Fibroblast of peridontal ligament (primary cell): ENCODE data around the gene HOXC4.

ENCODE experiments used
- DNase-seq: peaks from one replicate; pipeline ENCODE4 v3.0.0-alpha.2; 2010; ENCODE audit errors: extremely low read depth

The HOXC4 gene

DNA sequence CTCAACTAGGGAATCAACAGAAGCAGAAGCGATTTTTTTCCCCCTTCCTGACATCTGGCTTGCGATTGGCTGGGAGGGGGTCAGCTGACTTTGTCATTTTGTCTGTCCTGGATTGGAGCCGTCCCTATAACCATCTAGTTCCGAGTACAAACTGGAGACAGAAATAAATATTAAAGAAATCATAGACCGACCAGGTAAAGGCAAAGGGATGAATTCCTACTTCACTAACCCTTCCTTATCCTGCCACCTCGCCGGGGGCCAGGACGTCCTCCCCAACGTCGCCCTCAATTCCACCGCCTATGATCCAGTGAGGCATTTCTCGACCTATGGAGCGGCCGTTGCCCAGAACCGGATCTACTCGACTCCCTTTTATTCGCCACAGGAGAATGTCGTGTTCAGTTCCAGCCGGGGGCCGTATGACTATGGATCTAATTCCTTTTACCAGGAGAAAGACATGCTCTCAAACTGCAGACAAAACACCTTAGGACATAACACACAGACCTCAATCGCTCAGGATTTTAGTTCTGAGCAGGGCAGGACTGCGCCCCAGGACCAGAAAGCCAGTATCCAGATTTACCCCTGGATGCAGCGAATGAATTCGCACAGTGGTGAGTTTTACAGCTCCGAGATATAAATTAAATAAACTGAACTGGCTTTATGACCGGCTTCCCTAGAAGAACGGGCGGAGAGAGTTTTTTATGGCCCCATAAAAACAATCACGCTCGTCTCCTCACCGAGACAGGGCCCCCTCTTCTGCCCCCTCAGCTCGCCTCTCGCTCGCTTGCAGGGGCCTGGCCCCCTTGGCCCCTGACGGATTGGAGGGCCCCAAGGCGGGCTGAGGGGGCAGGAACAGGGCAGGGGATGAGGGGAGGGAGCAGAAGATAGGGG, 25.1 kb upstream of the HOXC4 start, which contains the start of gene HOXC6:
TSS of gene HOXC6 (plus strand) at position 127 of the 888 bp plus-strand sequence. CDS start at position 209, 82 bp downstream.
- DNase-seq = no peak

- no peak for DNase-seq
Measured at GRCh38 chr12:54029529-54030441, 23.9 kb upstream of the HOXC4 start.

DNA sequence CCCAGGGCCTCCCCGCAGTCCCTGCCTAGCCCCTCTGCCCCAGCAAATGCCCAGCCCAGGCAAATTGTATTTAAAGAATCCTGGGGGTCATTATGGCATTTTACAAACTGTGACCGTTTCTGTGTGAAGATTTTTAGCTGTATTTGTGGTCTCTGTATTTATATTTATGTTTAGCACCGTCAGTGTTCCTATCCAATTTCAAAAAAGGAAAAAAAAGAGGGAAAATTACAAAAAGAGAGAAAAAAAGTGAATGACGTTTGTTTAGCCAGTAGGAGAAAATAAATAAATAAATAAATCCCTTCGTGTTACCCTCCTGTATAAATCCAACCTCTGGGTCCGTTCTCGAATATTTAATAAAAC, 23.2 kb upstream of the HOXC4 start:
- no peak for DNase-seq

- peak; percentile 22 for DNase-seq
Measured at GRCh38 chr12:54030889-54031471, 22.7 kb upstream of the HOXC4 start.

DNA sequence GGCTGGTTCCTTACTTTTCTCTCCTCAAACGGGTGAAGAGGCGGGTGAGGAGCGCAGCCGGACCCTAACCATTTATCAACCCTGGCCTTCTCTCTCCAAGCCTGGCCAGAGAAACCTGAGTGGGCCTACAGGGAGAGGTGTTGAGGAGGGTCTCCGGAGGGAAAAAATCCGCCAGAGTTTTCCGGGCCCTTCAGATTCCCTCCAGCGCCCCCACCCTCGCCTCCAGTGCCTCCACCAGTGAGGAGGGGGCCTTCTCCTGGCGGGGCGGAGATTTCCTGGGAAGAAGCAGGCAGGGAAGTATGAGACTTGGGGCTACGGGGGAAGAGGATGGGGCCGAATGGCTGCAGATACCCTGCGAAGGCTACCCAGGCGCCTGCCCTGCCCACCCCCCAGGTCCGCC, 22.2 kb upstream of the HOXC4 start:
- no peak for DNase-seq

GRCh38 chr12:54032086-54032619, 21.5 kb upstream of the HOXC4 start:
- no peak for DNase-seq

- peak; percentile 41 for DNase-seq
Measured at GRCh38 chr12:54032627-54033100, 21.0 kb upstream of the HOXC4 start, which contains the start of gene HOXC5. HOXC5 (plus strand) TSS chr12:54033050; CDS start chr12:54033123, 73 bp downstream.

DNA sequence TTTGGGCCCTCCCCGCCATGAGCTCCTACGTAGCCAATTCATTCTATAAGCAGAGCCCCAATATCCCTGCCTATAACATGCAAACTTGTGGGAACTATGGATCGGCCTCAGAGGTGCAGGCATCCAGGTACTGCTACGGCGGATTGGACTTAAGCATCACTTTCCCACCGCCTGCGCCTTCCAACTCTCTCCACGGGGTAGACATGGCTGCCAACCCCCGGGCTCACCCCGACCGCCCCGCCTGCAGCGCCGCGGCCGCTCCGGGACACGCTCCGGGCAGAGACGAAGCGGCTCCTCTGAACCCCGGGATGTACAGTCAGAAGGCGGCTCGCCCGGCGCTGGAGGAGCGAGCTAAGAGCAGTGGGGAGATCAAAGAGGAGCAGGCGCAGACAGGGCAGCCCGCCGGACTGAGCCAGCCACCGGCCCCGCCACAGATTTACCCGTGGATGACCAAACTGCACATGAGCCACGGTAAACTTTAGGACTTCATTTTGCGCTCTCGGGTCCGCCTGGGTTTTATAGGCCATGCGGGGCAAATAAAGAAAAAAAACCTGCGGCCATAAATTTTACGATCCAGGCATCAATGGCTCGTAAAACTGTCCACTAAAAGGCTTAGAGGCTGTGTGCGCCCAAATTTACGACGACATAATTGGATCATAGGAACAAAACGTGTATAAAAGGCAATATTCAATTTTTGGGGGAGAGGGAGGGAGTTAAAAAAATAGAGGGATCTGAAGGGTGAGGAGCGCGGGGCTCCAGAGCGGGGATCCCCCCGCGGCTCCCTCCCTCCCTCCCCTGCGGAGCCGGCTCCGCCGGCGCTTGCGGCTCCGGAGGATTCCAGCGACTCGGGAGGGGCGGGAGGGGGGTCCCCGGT, 20.3 kb upstream of the HOXC4 start:
- DNase-seq = no peak

- no peak for DNase-seq
Measured at GRCh38 chr12:54033980-54034784, 19.5 kb upstream of the HOXC4 start.

DNA sequence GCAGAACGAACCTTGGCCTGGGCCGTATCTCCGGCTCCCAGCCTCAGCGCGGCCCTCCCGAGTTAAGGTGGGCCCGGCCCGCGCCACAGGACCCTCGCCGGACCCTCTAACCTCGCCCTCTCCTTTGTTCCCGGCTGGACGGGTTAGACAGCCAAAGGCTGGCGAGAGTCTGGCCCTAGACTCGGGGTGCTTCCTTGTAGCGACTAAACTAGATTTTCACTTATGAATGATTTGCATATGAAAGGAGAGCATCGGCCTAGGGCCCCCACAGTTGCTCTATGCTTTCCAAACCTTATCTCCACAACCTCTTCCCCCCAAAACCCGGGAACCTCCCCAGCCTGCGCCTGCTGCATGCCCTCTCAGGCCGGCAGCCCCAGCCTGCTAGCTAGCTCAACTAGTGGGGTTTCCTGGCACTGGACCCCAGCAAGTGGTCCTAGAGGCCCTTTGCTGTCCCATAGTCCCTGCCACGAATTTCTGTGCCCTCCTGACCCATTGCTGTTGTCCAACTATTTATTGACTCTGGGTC, 18.8 kb upstream of the HOXC4 start:
- no peak for DNase-seq

DNA sequence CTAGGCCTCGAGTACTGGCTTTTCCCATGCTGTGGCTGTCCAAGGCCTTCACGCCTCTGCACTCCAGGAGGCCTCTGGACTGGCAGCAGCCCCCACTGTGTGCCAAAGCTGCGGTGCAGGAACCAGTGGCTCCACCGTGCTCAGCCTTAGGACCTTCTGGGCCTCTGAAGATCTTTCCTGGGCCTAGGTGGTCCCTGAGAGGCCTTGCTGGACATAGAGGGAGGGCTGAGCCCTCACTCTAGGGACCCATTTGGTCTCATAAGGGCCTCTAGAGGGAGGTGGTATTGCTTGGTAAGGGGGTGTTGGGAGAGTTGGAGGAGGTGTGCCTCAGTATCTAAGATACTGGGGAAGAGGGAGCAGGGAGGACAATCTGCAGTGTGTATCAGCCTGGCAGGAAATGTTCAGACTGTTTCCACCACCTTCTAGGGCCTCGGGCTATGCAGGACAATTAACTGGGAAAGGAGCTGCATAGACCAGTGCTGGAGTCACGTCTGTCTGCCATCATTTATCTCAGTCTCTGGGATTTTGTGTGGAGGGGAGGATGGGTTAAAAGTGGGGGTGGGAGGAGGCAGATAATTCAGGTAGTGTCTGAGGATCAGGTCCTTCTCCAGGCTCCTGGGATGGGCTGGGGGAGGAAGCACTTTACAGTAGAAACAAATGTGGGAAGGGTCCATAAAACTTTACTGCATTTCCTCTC, 17.9 kb upstream of the HOXC4 start:
- DNase-seq = no peak

GRCh38 chr12:54036620-54037359, 16.8 kb upstream of the HOXC4 start:
- no peak for DNase-seq

- DNase-seq = no peak
Measured at GRCh38 chr12:54037360-54038283, 16.0 kb upstream of the HOXC4 start.

- DNase-seq = no peak
Measured at GRCh38 chr12:54038284-54038870, 15.3 kb upstream of the HOXC4 start.

GRCh38 chr12:54038871-54039414, 14.7 kb upstream of the HOXC4 start:
- no peak for DNase-seq

- DNase-seq = no peak
Measured at GRCh38 chr12:54039417-54040147, 14.1 kb upstream of the HOXC4 start.
